Activated B cell treated with CpG ODN at 0.5 μM for 24 hours (primary cell): ENCODE data around the gene CAPN7. TPM values are rescaled to one million over a fixed set of nuclear protein-coding genes. Genes with fewer than 3 reads are reported as not detected.

ENCODE experiments used
- ATAC-seq: fragments of 200-7000 bp; cut with Tn5 transposase; one replicate; pipeline ENCODE4 v1.10.0; 2021; ENCODE audit warnings: low read depth, mild to moderate bottlenecking, moderate library complexity
- CTCF ChIA-PET: fragments of 350-600 bp; sonication (Branson Sonifier 250); formaldehyde crosslinking; loops from one replicate; lab custom pipeline; 2021; ENCODE audit warnings: antibody characterized with exemption; lab: Charles Lee
- POLR2A ChIA-PET: fragments of 350-600 bp; sonication (Branson Sonifier 250); formaldehyde crosslinking; loops from one replicate; lab custom pipeline; 2021; ENCODE audit warnings: antibody characterized with exemption; lab: Charles Lee
- DNase-seq: peaks from one replicate; pipeline ENCODE4 v3.0.0; 2022
- H3K27ac Mint-ChIP-seq: one replicate; pipeline ENCODE4 v1.8.0; 2020; ENCODE audit warnings: mixed read lengths
- H3K27me3 Mint-ChIP-seq: one replicate; pipeline ENCODE4 v1.8.0; 2021; ENCODE audit warnings: mixed read lengths
- H3K36me3 Mint-ChIP-seq: one replicate; pipeline ENCODE4 v1.8.0; 2021; ENCODE audit warnings: low read depth, mixed read lengths
- H3K4me1 Mint-ChIP-seq: one replicate; pipeline ENCODE4 v1.8.0; 2021; ENCODE audit warnings: mixed read lengths
- H3K4me3 Mint-ChIP-seq: one replicate; pipeline ENCODE4 v1.8.0; 2020; ENCODE audit warnings: mild to moderate bottlenecking, mixed read lengths
- H3K9me3 Mint-ChIP-seq: one replicate; pipeline ENCODE4 v1.8.0; 2020; ENCODE audit warnings: mixed read lengths
- intact Hi-C: fragments of 100-400 bp; cut with micrococcal nuclease; formaldehyde crosslinking; loops from one replicate; pipeline ENCODE4 v1.15.1; 2024
- total RNA-seq: library from RNA; stranded (reverse); gene quantifications from 2 replicates; pipeline ENCODE4 v1.2.3, GENCODE V29; 2022
- TF ChIP-seq, protein P1 (sequence below): fragments of 200-600 bp; IDR thresholded peaks from one replicate; pipeline ENCODE4 v1.8.0; 2022; ENCODE audit warnings: antibody characterized with exemption, mild to moderate bottlenecking

Gene CAPN7
- total RNA-seq, 1 donor from 2014 or later, result 45.1 TPM

DNA sequence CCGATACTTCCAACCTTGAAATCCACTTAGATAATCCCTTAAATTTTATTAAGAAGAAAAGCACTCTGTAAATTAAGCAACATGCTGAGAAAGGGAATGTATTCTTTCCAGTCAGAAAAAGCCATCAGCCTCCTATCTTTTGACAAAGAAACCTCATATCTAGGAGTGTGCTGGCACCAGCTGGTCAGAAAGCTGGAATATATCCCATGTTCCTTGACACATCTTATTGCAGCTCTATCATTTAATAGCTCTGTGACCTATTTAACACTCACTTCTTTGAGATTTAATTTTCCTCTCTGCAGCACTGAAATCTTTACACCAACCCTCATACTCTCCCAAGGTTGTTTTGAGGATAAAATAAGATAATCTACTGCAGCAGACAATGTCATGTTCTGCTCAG, 30.4 kb upstream of the CAPN7 start:
- DNase-seq, result no peak
- TF ChIP-seq, protein P1, sequence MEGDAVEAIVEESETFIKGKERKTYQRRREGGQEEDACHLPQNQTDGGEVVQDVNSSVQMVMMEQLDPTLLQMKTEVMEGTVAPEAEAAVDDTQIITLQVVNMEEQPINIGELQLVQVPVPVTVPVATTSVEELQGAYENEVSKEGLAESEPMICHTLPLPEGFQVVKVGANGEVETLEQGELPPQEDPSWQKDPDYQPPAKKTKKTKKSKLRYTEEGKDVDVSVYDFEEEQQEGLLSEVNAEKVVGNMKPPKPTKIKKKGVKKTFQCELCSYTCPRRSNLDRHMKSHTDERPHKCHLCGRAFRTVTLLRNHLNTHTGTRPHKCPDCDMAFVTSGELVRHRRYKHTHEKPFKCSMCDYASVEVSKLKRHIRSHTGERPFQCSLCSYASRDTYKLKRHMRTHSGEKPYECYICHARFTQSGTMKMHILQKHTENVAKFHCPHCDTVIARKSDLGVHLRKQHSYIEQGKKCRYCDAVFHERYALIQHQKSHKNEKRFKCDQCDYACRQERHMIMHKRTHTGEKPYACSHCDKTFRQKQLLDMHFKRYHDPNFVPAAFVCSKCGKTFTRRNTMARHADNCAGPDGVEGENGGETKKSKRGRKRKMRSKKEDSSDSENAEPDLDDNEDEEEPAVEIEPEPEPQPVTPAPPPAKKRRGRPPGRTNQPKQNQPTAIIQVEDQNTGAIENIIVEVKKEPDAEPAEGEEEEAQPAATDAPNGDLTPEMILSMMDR, result no peak
- no peak overlapping the region for H3K27ac Mint-ChIP-seq
- CTCF ChIA-PET, result no interaction called here
- POLR2A ChIA-PET, result interaction anchor here (0.6 kb wide), 1 partner anchor 58 kb away, joined by 3 read pairs; no protein-coding TSS in a partner anchor
- peaks cover 18% of the 10 kb centered on the region for H3K4me1 Mint-ChIP-seq
- peaks cover 7% of the 10 kb centered on the region for H3K27me3 Mint-ChIP-seq
- intact Hi-C loops, result no loop called here
- no peaks in the 10 kb centered on the region for H3K9me3 Mint-ChIP-seq
- H3K4me3 Mint-ChIP-seq, result no peak overlapping the region
- ATAC-seq, result no peak
- no peaks in the 10 kb centered on the region for H3K36me3 Mint-ChIP-seq

DNA sequence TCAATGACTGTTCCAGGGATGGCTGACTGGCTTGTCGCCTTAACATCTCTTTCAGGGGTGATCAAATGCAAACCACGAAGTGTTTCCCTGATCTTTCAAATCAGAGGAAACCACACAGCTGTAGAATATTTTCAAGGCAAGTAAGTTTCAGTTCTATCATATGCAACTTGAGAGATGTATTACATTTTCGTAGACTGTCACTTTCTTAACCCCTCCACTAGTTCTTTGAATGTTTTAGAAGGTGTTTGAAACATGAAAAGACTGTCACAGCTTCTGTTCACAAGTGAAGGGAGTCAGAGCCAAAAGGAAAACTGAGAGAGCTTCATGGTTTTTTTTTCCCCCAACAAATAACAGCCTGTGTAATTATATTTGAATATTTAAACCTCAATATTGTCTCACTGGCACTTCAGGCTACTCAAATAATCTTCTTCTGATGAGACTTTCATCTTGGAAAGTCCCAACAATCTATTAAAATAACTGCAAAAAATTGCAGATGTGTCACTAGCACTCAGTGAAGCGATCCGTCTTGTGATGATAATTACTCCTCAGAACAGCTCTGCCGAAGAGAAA, 25.9 kb upstream of the CAPN7 start:
- POLR2A ChIA-PET, result interaction anchor here (1.0 to 1.9 kb wide), 2 partner anchors 23 to 26 kb away, joined by 4 to 5 read pairs; partner anchors contain the start of gene CAPN7
- peak; percentile 81 for ATAC-seq
- DNase-seq, result no peak
- Mint-ChIP-seq H3K27me3 (peaks cover 2% of the 10 kb centered on the region), H3K27ac (peak overlapping the region; percentile 74), H3K4me3 (peak overlapping the region; percentile 60), H3K36me3 (no peaks in the 10 kb centered on the region), H3K4me1 (peaks cover 21% of the 10 kb centered on the region), H3K9me3 (no peaks in the 10 kb centered on the region)
- TF ChIP-seq, protein P1, result no peak
- CTCF ChIA-PET, result interaction anchor here (1.5 to 2.1 kb wide), 2 partner anchors 12 to 23 kb away, joined by 3 to 11 read pairs; no protein-coding TSS in a partner anchor
- intact Hi-C loops, result no loop called here

DNA sequence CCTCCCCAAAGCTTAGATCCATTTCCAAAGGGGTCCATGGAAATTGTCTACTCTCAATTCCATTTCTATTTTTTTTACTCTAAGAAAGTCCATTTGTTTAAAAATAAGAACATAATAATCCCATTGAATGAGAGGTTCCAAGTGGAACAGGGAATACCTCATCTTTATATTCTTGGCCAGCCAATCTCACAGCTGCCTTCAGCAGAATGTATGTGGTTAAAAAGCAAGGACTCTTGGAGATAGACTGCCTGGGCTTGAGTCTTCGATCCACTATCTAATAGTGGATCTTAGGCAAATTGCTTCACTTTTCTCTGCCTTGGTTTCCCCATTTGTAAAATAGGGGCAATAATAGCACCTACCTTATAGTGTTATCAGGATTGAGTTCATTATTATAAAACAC, 24.5 kb upstream of the CAPN7 start:
- ChIA-PET CTCF (interaction anchor here (2.1 kb wide), 1 partner anchor 21 kb away, joined by 11 read pairs; no protein-coding TSS in a partner anchor), POLR2A (interaction anchor here (0.7 to 1.9 kb wide), 2 partner anchors 24 to 230 kb away, joined by 3 to 5 read pairs; partner anchors contain the start of gene CAPN7)
- no peaks in the 10 kb centered on the region for H3K36me3 Mint-ChIP-seq
- ATAC-seq (no peak), DNase-seq (no peak)
- H3K4me3 Mint-ChIP-seq, result no peak overlapping the region
- peaks cover 2% of the 10 kb centered on the region for H3K27me3 Mint-ChIP-seq
- TF ChIP-seq, protein P1, result no peak
- peaks cover 21% of the 10 kb centered on the region for H3K4me1 Mint-ChIP-seq
- intact Hi-C loops, result no loop called here
- H3K27ac Mint-ChIP-seq, result no peak overlapping the region
- no peaks in the 10 kb centered on the region for H3K9me3 Mint-ChIP-seq

DNA sequence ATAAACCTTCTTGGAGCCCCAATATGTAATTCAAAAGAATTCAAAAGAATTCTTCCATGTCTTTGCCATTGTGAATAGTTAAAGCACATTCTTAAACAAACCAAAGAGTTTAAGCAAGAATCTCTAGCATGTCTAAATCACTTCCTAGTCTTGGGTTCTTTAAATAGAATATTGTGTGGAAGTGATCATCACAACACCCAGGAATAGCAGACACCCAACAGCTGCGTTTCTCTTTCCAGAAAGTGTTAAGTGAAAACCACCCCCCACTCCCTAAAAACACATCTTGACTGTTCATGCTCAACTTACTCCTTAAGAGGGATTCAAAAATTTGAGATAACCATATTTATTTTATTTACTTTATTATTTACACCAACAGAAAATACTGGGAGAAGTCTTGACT, 24.1 kb upstream of the CAPN7 start:
- DNase-seq, result no peak
- Mint-ChIP-seq H3K36me3 (no peaks in the 10 kb centered on the region), H3K4me1 (peaks cover 21% of the 10 kb centered on the region), H3K9me3 (no peaks in the 10 kb centered on the region), H3K27ac (no peak overlapping the region), H3K27me3 (peaks cover 2% of the 10 kb centered on the region), H3K4me3 (no peak overlapping the region)
- no peak for ATAC-seq
- CTCF ChIA-PET, result no interaction called here
- POLR2A ChIA-PET, result interaction anchor here (0.7 kb wide), 1 partner anchor 229 kb away, joined by 3 read pairs; no protein-coding TSS in a partner anchor
- TF ChIP-seq, protein P1, result no peak
- intact Hi-C loops, result no loop called here

DNA sequence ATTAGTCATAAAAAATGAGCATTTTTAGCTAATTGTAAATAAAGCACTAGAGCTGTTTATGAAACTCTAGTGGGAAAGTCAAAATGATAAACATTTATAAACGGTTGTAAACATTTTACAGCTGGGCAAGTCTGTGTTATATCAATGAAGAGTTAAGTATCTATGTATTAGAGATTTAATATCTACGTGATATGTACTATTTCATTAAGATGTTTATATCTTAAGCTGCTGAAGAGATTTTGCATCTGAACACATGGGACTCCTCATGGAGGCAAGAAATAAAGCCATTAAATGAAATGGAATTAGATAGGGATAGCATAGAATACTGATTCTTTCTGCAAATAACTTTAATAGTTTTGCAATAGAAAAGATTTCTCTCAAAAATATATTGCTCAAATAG, 23.0 kb upstream of the CAPN7 start:
- intact Hi-C loops, result no loop called here
- ChIA-PET CTCF (no interaction called here), POLR2A (interaction anchor here (0.6 kb wide), 1 partner anchor 236 kb away, joined by 6 read pairs; no protein-coding TSS in a partner anchor)
- Mint-ChIP-seq H3K36me3 (no peaks in the 10 kb centered on the region), H3K4me3 (no peak overlapping the region), H3K27ac (no peak overlapping the region), H3K4me1 (peaks cover 21% of the 10 kb centered on the region), H3K9me3 (no peaks in the 10 kb centered on the region), H3K27me3 (peaks cover 2% of the 10 kb centered on the region)
- DNase-seq (no peak), ATAC-seq (no peak)
- TF ChIP-seq, protein P1, result no peak
